GM10266 (cell line): Measurements from ENCODE around the gene PAK2.

Source experiments
- DNase-seq: peaks from one replicate; pipeline ENCODE4 v3.0.0; 2012; ENCODE audit errors: extremely low spot score
- TF ChIP-seq, protein P1 (sequence below): IDR thresholded peaks from 2 replicates; pipeline ENCODE4 v1.5.1; 2012; ENCODE audit warnings: mild to moderate bottlenecking, low read depth; ENCODE audit not compliant: control insufficient read depth, insufficient read depth; ENCODE audit errors: missing control alignments

The PAK2 gene

GRCh38 chr3:196788528-196788927 is 48.9 kb downstream of the PAK2 start:
- no peak for DNase-seq
- TF ChIP-seq, protein P1, sequence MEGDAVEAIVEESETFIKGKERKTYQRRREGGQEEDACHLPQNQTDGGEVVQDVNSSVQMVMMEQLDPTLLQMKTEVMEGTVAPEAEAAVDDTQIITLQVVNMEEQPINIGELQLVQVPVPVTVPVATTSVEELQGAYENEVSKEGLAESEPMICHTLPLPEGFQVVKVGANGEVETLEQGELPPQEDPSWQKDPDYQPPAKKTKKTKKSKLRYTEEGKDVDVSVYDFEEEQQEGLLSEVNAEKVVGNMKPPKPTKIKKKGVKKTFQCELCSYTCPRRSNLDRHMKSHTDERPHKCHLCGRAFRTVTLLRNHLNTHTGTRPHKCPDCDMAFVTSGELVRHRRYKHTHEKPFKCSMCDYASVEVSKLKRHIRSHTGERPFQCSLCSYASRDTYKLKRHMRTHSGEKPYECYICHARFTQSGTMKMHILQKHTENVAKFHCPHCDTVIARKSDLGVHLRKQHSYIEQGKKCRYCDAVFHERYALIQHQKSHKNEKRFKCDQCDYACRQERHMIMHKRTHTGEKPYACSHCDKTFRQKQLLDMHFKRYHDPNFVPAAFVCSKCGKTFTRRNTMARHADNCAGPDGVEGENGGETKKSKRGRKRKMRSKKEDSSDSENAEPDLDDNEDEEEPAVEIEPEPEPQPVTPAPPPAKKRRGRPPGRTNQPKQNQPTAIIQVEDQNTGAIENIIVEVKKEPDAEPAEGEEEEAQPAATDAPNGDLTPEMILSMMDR, result no peak

GRCh38 chr3:196789885-196790359 is 50.3 kb downstream of the PAK2 start:
- TF ChIP-seq, protein P1, result peak; percentile 1
- DNase-seq, result no peak

GRCh38 chr3:196790636-196791035 is 51.0 kb downstream of the PAK2 start:
- TF ChIP-seq, protein P1, result no peak
- no peak for DNase-seq

DNA sequence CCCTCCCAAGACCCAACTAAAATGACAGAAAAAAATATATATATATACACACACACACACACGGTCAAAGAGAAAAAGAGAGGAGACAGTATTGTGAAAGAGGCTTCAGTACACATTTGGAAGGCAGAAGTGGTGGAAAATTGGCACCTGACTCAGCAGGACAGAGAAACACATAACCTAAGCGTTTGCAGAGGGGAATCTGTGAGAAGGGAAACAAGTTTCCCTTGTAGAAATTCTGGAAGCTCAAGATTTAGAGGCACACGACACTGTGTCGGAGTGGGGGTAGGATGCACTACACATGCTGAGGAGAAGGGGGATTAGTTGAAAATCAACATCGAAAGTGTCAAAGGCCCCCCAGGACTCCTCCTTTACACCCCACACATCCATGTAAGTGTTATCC is 53.1 kb downstream of the PAK2 start:
- TF ChIP-seq, protein P1, result no peak
- no peak for DNase-seq

- no peak for DNase-seq
Observed at GRCh38 chr3:196793246-196793645, 53.6 kb downstream of the PAK2 start.

GRCh38 chr3:196794467-196794866 is 54.8 kb downstream of the PAK2 start:
- DNase-seq, result no peak
- TF ChIP-seq, protein P1, result no peak

More at GRCh38 chr3:196793246-196793645, 53.6 kb downstream of the PAK2 start:
- TF ChIP-seq, protein P1, result no peak

- TF ChIP-seq, protein P1, result no peak
- no peak for DNase-seq
Observed at GRCh38 chr3:196796317-196796716, 56.7 kb downstream of the PAK2 start.
